GM15510 (cell line): ENCODE data around the gene ZIC2.

ENCODE experiments used
- POLR2A ChIP-seq: IDR thresholded peaks from 3 replicates; pipeline ENCODE4 v1.6.1; 2011; ENCODE audit warnings: borderline replicate concordance; ENCODE audit not compliant: insufficient read length; ENCODE audit errors: extremely low read depth

The ZIC2 gene

DNA sequence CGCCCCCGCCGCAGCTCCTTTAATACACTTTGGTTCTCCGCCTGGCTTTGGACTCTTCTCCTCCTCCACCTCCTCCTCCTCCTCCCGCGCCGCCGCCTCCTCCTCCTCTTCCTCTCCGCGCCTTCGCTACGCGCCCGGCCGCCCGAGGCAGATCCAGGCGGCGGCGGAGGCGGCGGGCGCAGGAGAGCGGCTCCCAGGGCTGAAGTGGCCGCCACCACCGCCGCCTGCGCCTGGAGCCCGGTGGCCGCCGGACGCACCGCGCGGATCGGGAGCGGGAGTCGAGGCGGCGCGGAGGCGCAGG, at the start of gene ZIC2:
Gene ZIC2 (plus strand): TSS at position 50 of the 301 bp plus-strand sequence. CDS start 281 bp downstream, outside the sequence.
- no peak for TF ChIP-seq POLR2A

DNA sequence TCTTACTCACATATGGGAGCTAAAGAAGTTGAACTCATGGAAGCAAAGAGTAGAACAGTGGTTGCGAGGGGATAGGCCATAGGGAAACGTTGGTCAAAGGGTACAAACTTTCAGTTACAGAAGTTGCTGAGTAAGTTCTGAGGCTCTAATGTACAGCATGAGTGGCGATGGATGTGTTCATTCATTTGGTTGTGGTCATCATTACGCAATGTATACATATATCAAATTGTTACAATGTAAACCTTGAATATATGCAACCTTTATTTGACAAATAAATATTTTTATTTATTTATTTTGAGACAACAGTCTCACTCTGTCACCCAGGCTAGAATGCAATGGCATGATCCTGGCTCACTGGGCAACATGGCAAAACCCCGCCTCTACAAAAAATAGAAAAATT, 48.7 kb upstream of the ZIC2 start:
- no peak for TF ChIP-seq POLR2A

DNA sequence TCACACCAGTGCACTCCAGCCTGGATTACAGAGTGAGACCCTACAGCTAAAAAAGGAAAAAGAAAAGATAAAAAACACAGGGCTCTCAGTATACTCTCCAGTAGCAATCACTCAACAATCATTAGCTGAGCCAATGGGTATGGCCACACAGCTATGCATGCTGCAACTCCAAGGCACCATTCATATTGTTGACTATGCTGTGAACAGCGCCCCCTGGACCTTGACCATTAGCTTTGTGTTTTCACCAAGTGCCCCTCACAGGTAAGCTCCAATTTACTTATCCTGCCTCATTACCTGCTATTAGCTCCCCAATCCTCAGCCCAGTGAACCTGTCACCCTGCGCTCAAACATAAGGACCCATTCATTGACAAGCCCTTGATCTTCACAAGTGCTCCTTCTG, 45.8 kb upstream of the ZIC2 start:
- TF ChIP-seq POLR2A: no peak

DNA sequence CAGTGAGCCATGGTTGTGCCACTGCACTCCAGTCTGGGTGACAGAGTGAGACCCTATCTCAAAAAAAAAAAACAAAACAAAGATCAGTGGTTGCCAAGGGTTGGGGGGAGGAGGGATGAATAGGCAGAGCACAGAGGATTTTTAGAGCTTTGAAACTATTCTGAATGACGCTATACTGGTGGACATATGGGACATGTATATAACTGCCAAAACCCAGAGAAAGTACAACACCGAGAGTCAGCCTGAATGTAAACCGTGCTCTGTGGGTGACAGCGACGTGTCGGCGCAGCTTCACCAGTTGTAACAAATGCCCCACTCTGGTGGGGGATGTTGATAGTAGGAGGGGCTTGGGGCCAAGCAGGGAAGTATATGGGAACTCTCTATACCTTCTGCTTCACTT, 42.9 kb upstream of the ZIC2 start:
- TF ChIP-seq POLR2A: no peak

DNA sequence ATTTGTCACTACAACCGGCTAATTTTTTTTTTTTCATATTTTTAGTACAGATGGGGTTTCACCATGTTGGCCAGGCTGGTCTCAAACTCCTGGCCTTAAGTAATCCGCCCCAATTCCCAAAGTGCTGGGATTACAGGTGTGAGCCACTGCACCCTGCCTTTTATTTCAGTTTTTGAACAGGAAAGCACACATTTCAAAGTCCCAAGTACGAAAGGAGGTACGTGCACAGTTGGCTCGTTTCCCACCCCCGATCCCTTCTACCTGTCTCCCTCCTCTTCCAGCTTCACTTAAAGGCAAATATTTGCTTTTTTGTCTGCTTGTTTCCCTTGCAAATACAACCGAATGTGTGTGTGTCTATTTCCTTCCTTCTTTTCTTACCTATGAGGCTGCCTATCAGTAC, 40.5 kb upstream of the ZIC2 start:
- no peak for TF ChIP-seq POLR2A

DNA sequence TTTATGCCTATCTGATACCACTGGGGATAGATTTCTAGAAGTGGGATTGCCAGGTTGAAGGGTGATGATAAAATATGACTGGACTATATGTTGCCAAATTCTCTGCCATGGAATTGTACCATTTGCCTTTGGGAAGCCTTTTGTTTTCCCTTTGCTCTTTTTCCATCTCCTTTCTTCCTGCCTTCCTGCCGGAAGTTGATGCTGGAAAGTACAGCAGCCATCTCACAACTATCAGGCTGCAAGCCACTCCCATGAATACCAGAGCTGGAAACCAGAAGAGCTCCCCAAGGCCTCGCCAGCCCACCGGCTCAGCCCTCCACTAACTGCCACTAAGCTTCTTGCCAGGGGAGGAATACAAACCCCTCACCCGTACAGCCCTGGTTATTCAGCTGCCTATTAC, 39.7 kb upstream of the ZIC2 start:
- no peak for TF ChIP-seq POLR2A

DNA sequence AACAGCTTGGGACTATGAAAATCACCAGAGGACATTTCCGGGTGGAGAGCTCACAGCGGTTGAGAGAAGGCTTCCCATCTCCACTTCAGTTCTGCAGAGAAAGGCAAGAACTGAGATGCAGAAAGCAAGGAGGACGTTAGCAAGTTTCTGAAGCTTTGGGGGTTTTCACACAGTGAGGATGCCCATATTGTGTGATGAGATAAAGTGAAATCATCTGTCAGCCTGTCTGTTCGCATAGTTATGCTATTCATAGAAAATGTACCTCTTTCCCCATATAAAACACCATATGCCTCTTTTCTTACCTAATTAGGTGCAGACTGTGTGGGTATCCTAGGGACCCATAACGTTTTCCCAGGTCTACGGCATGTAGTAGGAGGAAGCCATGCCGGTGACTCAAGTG, 37.5 kb upstream of the ZIC2 start:
- no peak for TF ChIP-seq POLR2A

DNA sequence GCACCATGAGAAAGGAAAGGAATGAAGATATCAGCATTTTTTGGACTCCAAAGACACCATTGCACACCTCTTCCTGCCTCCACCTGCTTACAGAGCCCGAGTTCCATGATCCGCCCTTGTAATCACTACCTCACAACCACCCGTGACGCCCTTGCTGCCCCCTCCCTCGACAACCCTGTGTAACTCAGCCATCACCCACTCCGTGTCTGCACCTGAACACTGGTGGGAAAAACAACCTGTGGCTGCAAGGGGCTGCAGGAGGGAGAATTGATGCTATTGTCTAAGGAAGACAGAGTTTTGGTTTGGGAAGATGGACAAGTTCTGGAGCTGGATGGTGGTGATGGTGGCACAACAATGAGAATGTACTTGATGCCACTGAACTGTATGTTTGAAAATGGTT, 37.0 kb upstream of the ZIC2 start:
- no peak for TF ChIP-seq POLR2A

DNA sequence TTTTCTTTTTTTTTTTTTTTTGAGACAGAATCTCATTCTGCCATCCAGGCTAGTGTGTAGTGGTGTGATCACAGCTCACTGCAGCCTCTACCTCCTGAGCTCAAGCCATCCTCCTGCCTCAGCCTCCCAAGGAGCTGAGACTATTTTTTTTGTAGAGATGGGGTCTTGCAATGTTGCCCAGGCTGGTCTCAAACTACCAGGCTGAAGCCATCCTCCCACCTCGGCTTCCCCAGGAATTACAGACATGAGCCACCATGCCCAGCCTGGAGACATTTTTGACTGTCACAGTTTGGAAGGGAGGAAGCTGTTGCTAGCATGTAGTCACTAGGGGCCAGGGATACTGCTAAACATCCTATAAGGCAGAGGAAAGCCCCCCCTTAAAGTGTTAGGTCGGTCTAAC, 33.9 kb upstream of the ZIC2 start:
- TF ChIP-seq POLR2A: no peak

DNA sequence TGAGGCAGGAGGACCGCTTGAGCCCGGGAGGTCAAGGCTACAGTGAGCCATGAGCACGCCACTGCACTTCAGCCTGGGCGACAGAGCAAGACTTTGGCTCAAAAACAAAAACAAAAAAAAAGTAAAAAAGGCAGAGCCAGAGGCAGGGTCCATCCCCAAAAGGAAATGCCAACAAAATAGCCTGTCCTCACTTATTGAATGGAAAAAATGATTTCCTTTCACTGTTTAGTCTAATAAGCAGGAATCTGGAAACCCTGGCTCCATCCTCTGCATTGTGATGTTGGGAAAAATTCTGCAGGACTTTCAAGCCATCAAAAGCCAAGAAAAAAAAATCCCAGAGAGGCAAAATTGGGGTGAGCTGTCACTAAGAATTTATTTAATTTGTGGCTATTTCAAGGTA, 33.2 kb upstream of the ZIC2 start:
- TF ChIP-seq POLR2A: no peak

DNA sequence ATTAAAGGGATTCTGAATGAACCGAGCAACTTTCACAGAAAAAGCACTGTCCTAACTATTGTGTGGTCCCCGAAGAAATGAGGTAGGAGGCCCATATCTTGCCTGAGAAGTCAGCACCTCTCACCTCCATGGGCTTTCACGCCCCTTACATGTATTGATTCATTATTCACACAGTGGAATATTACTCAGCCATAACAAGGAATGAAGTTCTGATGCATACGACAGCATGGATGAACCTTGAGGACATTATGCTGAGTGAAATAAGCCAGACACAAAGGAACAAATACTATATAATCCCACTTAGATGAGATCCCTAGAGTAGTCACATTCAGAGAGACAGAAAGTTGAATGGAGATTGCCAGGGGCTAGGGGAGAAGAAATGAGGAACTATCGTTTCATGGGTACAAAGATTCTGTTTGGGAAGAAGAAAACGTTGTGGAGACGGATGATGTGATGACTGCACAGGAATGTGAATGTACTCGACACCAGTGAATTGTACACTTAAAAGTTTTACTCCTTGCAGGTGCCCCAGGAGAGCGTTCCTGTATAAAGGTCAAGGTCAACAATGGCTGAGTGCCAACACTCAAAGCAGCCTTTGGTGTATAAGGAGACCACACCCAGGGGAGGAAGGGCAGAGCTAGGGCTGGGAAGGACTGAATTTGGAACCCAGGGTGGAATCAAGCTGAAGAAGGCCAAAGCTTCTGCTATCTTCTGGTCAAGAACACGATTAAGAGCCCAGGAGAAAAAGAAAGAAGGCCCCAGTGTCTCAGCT, 32.5 kb upstream of the ZIC2 start:
- no peak for TF ChIP-seq POLR2A

DNA sequence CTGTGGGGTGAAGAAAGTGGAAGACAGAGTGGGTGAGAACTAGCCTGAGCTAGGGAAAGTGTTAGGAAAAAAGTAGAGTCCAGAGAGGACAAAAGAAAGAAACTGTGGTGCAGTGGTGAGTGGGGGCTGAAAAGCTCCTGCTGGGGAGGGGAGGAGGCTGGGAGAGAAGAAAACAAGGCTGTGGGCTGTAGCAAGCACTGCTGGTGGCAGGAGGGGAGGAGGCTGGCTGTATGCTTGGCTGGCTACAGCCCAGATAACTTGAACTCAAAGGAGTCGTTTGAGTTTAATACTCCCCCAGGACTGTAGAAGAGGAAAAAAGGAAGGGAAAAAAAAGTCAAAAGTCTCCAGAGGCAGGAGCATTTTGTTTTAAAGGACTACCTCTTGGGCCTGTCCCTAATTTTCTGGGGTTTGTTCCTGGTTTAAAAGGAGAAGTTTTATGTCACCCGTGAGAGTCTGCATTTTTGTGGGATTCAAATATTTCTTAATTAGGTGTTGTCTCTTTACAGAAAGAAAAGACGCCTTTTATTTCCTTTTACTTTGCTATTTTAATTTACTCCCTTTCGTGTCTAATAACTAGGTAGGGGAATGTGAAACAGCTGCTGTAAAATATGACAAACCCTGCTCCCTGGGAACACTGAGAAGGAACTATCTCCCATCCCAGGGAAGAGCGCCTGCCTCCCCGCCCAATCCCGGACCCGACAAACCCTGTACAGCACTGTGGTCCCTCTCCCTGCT, 31.7 kb upstream of the ZIC2 start:
- TF ChIP-seq POLR2A: no peak

DNA sequence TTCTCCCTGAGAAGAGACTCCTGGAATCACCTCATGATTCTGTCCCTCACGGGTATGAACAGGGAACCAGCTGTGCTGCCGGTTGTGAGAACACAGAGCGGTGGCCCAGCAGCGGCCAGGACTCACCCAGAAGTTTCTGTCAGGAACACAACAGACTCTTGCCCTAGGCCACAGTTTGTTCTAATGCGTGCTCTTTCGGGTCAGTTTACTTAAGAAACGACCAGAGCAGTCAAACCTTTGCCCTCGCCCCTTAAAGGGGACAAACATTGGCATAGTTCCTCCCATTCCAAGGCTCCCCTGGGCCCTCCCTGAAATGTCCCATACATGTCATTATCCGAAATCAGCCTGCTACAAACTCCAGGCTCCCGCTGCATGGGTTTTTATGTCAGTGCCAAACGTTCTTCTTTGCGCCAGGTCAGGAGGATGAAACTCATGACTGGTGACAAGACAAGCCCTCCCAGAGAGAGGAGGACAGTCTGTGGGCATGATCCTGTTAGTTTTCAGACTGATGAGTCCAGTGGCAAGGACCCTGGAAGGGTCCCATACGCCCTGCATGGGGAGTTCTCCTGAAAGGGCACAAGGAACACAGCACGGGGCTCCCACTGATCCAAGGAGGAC, 28.3 kb upstream of the ZIC2 start:
- TF ChIP-seq POLR2A: no peak

DNA sequence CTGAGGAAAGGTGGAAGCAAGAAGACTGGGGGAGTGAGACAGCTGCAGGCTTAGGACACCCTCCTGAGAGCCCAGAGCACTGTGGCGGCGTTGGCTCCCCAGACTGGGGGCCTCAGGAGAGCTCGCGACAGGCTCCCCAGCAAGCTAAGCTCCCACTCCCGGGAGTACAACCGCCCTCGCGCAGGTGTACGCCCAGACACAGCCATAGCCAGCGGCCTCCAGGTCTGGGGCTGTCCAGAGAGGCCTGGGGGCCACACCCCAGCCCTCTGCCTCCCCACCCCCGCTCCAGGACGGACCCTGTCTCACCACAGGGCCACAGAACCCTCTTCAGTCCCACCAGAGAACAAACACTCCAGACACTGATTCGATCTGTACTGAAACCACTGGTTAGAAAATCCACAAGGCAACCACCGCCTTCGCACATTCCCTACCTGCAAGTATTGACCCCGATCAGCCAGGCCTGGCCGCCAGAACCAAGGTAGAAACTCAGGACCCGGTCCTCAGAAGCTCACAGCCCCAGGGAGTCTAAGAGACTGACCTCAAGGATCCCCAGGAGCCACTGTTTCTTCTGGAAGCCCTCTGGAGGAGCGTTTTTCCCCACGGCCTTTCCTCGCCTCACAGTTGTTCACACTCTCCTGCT, 26.4 kb upstream of the ZIC2 start:
- no peak for TF ChIP-seq POLR2A

DNA sequence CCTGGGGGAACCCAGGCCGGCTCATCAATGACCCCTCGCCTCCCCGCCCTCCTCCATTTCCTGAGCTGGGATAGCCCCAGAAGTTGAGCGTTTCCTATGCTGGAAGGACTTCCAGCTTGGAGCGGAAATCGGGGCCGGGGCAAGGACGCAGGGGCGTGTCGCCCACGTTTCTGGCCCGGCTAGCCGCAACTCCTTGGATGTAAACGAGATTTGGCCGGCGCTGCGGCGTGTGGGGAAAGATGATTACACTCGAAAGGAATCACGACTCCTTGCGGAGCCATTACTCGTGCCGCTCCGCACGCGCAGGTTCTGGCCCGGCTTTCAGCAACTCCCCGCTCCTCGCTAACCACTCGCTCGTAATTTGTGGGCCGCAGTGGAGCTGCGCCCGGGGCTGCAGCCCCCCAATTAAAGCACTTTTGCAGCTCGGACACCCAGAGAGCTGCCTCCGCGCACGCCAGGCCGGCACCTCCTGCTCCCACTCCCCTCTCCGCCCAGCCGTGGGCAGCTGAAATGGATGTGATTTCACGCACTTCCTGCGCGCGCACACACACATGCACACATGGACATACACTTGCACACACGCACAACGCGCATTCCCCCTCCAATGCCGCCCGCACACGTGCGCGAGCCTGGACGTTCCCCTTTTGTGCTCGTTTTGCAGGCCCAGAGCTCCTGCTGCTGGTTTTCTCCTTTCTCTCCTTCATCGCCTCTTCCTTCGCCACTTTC, 25.7 kb upstream of the ZIC2 start:
- TF ChIP-seq POLR2A: no peak
